GM18951 (cell line): ENCODE data around the gene VPS26C.
A peak's percentile ranks its signal among the peaks of the same experiment; 100 is the strongest.

Source experiments
- POLR2A ChIP-seq: IDR thresholded peaks from 4 replicates; pipeline ENCODE4 v1.6.1; 2011; ENCODE audit warnings: mild to moderate bottlenecking; ENCODE audit not compliant: insufficient read length, insufficient read depth; ENCODE audit errors: extremely low read depth
- in situ Hi-C: fragments of 300-500 bp; cut with MboI; formaldehyde crosslinking; loops from one replicate; pipeline ENCODE4 v1.12.0; 2022; ENCODE audit warnings: low sequenced_read_pairs, mixed read lengths, inconsistent platforms; ENCODE audit not compliant: unreplicated experiment

Gene VPS26C

GRCh38 chr21:37210799-37211198 is 56.3 kb downstream of the VPS26C start:
- no peak for TF ChIP-seq POLR2A
- in situ Hi-C loops = no loop called here

- no peak for TF ChIP-seq POLR2A
- in situ Hi-C loops = no loop called here
Measured at GRCh38 chr21:37210130-37210529, 57.0 kb downstream of the VPS26C start.

DNA sequence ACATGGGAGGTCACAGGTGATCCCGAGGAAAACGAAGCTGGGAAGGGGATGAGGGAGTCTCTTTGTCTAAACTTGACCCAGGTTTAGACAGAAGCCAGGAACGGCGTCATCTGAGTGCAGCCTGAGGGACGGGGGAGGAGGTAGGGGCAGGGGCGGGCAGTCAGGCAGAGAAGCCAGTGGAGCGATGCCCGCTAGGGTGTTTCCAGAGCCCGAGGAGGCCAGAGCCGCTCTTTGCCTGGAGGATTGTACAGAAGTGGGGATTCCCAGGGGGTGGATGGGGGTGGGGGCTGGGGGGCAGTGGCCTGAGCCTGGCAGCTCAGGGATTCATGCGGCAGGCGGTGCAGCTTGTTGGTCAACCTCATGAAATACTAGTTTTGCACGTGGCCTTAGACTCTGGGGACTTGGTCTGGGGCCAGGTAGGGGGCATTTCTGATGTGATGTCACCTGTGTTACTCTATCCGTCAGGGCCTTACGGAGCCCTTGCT is 58.4 kb downstream of the VPS26C start:
- in situ Hi-C loops = no loop called here
- no peak for TF ChIP-seq POLR2A

- in situ Hi-C loops = no loop called here
- TF ChIP-seq POLR2A = peak; percentile 52
Measured at GRCh38 chr21:37208056-37208721, 58.9 kb downstream of the VPS26C start.

DNA sequence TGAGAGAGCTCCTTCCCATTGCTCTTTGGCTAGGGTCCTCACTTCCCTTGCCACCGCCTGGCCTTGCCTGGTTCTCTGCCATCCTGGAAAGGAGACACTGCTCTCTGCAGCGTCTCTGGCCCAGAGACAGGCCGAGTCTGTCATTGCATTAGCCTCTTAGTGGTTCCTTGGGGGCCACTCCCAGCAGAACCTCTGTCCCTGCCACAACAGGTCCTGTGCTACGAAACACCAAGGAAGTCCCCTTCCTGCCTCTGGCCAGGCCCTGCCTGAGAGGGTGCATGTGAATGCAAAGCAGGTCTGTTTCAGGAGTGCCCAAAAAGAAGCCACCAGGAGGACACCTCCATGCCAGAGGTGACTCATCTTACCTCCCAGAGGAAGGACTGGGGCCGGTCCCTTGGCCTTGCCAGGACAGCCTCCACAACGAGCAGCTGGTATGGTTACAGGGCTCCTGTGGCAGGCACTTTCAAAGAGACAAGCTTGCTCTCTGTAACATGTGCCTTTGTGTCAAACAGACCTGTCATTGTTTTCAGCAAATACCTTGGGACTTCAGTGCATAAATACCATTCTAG is 59.6 kb downstream of the VPS26C start:
- in situ Hi-C loops = no loop called here
- TF ChIP-seq POLR2A = peak; percentile 19

GRCh38 chr21:37206496-37206895 is 60.6 kb downstream of the VPS26C start:
- in situ Hi-C loops = no loop called here
- TF ChIP-seq POLR2A = no peak

DNA sequence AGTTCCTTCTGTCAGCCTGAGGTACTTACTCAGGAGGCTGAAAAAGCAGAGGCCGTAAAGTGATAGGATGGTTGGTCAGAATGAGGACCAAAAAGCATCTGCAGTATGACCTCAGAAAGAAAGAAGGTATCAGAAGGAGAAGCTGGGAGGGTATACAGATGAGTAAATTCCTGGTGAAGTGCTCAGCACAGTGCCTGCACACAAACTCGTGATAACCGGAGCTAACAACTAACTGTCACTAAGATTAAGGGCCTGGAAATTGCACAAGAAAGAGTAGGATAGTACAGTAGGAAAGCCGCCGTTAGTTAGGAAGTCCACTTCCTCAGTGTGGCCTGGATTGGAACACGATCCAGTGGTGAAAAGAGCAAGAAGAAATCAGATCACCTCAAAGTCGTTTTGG is 62.6 kb downstream of the VPS26C start:
- no peak for TF ChIP-seq POLR2A
- in situ Hi-C loops = no loop called here

DNA sequence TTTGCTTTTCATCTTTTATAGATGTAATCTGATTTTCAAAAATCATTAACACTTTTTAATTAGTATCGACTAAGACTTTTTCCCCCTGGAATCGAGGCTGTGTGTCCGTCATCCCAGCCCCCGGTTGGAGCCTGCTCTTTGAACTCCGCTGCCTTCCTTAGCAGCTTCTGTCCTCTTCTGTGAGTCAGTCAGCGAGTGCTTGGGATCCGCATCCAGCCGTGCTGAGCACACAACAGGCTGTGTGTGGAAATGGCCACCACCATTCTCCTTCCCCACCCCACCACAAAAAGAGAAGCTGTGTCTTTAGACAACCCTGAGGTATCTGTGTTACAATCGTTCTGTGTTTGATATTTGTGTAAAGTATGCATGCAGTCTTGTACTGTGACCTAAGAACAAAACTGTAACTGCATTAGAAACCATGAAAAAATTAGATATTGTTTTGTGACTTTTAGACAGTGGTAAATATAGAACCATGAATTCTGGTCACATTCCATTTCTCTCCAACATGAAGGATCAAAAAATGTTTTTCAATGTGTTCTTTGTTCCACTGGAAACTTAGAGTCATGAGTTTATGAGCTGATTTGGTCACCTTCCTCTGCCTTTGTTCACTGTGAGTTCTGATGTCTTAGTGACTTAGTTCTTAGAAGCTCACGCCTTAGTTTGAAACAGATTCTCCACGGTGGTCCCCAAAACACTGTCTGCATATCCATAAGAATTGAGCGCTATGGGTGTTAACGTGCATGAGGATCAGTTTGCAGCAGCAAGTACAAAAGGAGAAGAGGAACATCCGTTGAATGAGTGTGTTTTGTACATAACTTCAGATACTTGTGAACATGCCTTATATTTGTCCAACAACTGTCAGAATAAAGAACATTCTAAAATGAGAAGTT is 64.7 kb downstream of the VPS26C start:
- TF ChIP-seq POLR2A = no peak
- in situ Hi-C loops = no loop called here

- in situ Hi-C loops = no loop called here
- no peak for TF ChIP-seq POLR2A
Measured at GRCh38 chr21:37200641-37201480, 66.3 kb downstream of the VPS26C start.

DNA sequence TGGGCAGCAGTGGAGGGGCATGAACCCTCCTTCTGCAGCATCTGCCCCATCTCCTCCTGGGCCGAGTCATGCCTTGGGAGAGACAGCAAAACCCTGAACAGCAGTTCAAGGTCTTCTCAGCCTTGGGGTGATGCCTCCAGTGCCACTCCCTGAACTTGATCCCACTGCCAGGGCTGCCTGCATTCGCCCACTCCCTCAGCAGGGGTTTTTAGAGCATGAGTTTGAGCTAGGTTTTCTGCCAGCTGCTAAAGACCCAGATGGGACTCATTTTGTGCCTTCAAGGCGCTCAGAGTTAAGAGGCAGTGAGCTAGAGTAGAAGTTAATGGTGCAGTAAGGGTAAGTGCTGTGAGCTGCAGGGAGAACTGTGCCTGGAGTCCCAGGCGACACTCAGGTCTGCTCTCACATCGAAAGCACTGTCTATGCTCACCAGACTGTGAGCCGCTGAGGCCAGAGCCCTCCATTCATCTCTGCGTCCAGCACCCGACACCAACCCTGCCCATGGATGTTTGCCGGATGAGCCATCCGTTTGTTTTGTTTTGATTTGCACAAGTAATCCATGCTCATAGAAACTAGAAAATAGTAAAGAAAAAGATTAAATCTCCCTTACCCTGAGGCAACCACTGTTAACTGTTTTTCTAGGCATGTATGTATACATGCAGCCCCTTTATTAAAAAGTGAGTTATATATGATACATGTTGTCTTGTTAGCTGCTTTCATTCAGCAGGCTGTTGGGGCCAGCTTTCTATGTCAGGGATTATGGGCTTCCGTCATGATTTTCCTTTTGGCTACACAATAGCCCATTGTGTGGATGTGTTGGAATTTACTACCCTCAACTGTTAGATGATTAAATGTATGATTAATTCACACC is 67.8 kb downstream of the VPS26C start:
- no peak for TF ChIP-seq POLR2A
- in situ Hi-C loops = no loop called here

DNA sequence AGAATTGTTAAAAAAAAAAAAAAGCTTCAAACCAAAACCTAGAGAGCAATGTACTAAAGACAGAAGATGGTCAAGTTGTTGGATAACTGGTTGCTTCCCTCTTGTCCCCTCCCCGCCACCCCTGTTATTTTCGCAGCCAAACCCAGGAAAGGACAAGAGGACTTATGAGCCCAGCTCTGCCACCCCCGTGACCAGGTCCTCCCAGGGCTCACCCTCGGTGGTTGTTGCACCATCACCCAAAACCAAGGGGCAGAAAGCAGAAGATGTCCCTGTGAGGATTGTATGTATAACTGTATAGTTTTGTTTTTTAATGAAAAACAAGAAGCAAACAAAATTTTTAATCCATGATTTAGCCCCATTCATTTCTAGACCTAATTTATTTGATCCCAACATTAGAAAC is 69.4 kb downstream of the VPS26C start:
- in situ Hi-C loops = no loop called here
- no peak for TF ChIP-seq POLR2A

DNA sequence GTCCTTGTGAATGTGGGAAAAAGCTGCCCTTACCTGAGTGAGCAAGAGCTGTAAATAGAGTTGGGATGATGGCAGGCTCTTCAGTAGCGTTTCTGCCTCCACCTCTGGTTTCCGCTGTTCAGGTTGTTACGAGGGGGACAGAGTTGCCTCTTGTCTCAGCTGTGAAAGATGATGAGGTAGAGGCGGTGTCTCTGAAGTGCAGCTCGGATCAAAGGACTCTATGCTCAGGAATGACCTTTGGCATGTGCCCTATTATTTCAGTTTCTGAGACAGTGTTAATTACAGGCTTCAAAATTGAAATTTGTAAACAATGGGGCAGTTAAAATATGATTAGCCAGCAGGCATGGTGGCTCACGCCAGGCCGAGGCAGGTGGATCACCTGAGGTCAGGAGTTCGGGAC is 70.3 kb downstream of the VPS26C start:
- in situ Hi-C loops = no loop called here

More for the DNA sequence above, 70.3 kb downstream of the VPS26C start:
- TF ChIP-seq POLR2A = no peak
